Dedifferentiated amniotic fluid mesenchymal stem cell (primary cell): Measurements from ENCODE around the gene MROH7.

Experiments used
- DNase-seq: peaks from one replicate; pipeline ENCODE4 v3.0.0-alpha.2; 2016; ENCODE audit errors: extremely low spot score

Gene MROH7

DNA sequence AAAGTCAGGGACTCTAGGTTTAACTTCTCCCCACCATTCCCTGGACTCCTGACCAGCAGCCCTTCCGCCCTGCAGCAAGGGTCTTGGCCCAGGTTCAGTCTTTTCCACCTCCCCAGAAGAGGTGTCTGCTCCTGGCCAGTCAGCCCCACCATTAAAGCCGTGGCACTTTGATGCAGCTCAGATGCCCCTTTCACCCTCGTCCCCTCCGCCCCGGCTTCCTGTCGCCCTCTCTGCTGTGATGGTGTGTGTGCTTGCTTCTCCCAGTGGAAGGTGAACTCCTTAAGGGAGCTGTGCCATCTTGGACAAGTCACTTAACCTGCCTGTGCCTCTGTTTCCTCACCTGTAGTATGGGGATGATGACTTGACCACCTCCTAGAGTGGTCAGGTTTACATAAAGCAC, 56.3 kb downstream of the MROH7 start:
- no peak for DNase-seq

DNA sequence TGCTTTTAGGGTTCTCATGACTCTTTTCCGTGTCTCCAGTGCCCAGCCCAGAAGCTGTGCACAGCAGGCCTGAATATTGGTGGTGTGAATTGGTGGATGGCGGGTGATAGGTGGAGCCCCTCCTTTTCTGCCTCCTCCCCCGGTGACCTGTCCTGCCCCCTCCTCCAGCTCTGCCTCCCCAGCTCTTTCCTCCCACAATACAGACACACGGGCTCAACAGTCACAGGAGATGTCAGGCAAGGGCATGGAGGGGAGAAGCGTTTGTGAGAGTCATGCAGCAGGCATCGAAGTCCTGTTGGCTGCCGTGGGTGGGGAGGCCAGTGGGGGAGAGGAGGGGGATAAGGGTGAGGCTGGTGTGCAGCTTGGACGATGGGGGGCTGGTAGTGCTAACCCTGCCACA, 56.8 kb downstream of the MROH7 start:
- no peak for DNase-seq

DNA sequence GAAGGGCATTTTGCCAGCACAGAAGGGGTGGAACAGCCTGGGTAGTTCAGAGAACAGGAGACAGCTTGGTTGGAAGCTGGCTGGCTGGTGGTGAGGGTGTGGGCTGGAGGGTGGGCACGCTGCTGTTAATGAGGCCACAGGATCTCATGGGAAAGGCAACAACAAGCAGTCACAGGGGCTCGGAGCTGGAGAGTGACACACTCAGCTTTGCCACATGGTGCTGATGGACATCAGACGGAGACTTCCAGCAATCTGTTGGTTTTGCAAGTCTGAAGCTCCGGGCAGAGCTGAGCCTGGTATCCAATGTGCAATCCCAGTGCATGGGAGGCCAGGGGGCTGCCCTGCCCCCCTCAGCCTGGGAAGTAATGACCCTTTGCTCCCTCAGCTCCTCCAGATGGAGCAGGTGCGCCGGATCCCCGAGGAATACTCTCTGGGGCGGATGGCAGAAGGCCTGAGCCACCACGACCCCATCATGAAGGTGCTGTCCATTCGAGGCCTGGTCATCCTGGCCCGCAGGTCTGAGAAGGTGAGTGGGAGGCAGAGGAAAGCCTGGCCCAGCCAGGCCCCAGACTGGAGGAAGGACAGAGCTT, 58.4 kb downstream of the MROH7 start:
- DNase-seq = no peak

DNA sequence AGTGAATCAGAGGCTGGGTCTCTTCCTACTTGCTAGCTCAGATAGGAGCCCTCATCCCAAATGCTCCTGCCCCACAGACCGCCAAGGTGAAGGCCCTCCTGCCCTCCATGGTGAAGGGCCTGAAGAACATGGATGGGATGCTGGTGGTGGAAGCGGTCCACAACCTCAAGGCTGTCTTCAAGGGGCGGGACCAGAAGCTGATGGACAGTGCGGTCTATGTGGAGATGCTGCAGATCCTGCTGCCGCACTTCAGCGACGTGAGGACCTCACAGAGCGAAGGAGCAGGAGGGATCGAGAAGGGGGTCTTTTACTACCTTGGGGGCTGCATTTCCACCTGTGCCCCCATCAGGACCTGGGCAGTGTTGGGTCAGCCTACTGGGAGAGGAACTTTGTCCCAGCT, 59.5 kb downstream of the MROH7 start:
- DNase-seq = no peak

DNA sequence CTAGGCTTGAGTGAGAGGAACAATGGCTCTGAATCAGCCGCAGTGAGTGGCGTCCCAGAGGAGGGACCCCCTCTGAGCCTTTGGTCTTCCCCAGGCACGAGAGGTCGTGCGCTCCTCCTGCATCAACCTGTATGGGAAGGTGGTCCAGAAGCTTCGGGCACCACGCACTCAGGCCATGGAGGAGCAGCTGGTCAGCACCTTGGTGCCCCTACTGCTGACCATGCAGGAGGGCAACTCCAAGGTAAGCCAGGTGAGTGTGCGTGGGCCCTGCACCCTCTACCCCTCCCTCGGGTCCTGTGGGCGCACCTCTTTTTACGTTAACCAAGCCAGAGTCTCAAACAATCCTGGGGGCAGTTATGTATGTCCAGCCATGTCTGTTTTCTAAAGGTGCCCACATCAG, 60.4 kb downstream of the MROH7 start:
- DNase-seq = no peak

DNA sequence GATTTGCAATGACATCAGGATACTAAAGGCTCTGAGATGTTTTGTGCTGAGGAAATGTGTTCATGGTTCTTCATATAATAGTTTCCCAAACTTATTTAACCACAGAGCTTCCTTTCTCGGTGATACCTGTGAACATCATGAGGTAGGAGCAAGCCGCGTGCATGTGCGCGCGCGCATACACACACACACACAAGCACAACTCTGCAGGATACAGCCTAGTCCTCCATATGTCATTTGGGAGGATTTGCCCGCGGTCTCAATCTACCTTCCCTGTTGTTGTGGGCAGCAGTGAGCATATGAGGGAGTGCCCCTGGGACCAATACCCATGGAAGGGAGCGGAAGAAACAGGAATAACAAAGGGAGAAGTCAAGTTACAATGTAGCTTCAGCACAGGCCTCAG, 61.9 kb downstream of the MROH7 start:
- no peak for DNase-seq

DNA sequence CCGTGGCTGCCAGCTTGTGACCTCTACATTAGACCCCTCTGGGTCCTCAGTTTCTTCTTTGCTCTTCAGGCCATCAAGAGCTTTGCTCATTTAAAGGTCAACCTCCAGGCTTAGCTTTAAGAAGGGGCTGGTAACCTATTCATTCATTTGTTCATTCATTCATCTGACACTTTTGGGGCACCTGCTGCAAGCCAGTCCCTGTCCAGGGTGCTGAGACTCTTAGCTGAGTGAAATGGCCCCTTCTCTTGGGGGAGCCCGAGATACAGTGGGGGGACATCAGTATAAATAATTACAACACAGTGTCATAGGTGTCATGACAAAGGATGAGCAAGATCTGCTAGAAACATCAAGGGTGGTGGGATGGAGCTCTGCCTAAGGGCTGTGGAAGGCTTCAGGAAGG, 63.6 kb downstream of the MROH7 start:
- DNase-seq = no peak

DNA sequence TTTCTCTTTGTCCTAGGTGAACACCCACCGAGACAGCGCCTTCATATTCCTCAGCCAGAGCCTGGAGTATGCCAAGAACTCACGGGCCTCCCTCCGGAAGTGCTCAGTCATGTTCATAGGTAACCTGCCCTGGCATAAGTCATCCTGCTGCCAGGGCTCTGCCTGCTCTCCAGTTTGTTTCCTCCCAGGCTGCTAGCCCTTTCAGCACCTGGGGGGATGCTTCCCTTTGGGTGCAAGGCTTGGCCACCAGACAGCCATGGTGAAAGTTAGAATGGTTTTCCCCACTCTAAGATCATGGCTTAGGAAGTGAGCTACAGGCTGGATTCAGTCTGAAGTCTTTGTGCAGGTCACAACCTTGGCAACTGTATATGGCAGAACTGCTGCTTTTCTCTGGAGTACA, 64.8 kb downstream of the MROH7 start:
- DNase-seq = no peak

DNA sequence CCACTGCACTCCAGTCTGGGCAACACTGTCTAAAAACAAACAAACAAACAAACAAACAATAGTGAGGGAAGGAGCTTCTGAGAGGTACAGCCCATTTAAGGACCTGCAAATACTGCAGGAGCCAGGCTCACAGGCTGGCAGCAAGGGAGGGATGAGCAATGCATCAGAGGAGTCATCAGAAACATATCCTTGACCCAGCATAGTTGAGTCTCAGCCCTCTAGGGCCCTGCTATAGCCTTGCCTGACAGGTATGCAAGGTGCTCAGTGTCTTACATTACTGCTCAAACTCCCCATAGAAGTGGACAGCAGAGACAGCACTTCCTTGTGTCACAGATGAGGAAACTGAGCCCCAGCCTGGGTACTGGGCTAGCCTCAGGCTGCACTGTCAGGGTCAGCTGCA, 66.8 kb downstream of the MROH7 start:
- no peak for DNase-seq

DNA sequence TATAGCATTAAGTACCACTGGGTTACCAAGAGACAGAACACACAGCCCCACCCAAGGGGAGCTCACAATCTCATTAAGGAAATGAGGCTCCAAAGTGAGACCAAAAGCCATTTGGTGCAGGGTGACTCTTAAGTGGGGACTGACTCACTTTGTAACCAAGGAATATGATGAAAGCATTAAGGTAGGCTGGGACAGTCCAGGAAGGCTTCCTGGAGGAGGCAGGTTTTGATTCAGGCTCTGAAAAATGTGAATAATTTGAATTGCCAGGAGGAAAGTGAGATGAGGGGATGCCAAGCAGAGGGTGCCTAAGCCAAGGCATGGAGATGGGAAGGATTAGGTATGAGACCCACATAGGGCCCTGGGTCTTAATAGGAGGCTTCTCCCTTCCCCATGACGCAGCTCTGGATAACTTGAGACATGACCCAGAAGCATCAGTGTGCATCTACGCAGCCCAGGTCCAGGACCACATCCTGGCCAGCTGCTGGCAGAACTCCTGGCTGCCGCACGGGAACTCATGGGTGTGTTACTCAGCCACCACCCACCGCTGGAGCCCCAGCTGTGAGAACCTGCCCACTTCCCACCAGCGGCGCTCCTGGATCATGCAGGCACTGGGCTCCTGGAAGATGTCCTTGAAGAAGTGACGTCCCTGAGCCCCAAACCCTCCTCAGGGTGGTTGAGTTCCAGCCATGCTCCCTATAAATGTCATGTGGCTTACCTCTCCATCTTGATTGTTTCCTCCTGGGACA, 68.1 kb downstream of the MROH7 start:
- DNase-seq = no peak

DNA sequence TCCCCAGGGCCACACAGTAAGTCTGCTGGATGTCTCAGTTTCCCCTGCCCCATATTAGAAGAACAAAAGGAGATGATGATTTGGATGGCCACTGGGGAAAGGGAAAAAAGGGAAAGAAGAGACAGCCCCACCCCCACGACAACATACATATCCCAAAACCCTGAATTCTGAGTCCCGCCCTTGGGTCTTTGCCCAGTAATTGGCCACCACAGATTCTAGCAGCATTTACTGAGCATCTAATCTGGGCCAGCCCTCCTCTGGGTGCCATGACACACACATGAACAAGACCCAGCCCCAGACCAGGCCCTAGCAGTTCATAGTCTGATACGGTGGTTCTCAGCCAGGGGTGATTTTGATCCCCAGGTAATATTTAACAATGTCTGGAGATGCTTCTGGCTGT, 68.8 kb downstream of the MROH7 start:
- no peak for DNase-seq

DNA sequence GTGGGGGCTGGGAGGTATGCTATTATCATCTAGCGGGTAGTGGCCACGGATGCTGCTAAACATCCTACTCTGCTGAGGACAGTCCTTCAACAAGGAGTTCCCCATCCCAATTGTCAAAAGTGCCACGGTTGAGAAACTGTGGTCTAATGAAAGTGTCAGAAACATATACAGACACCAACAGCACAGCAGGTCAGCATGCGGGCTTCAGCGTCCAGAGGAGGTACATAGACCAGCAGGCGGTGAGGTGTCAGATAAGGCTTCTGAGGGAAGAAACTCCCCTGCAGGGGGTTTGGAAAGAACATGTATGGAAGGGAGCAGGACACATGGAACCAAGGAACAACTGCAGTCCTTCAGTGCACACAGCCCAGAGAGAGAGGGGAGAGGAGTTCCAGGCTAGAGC, 69.3 kb downstream of the MROH7 start:
- no peak for DNase-seq

DNA sequence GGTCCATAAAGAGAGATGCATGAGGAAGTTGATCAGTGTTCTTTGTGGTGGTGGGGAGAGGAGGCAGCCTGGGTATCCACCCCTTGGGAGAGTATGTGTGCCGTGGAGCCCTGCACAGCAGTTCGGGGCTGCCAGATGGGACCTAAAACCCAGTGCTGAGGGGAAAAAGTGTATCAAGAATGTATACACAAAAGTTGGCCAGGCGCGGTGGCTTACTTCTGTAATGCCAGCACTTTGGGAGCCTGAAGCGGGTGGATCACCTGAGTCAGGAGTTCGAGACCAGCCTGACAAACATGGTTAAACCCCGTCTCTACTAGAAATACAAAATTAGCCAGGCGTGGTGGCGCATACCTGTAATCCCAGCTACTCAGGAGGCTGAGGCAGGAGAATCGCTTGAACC, 70.0 kb downstream of the MROH7 start:
- no peak for DNase-seq

DNA sequence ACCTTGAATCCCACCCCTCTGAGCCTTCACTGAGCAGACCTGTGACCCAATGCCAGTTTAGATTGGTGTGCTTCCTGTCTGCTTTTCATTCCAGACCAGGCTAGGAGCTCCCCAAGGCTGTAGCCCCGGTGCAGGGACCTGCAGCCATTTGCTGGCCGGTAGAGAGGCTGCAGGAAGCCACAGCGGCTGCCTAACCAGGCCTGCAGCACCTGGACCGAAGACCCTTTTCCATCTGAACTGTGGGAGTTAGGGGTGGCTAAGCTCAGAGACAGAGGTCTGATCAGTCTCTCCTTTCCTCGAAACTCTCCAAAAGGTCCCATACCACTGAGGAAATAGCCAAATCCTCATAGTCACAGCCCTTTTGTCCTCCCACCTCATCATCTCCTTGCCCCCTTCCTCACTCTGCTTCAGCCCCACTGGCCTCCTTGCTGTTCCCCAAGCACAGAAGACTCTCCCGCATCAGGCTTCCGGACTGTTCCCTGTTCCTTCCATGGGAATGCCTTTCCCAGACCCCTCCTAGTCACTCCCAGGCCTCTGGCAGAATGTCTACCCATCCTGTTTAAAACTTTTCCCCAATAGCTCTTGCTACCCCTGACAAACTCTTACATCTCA, 73.4 kb downstream of the MROH7 start:
- DNase-seq = no peak

DNA sequence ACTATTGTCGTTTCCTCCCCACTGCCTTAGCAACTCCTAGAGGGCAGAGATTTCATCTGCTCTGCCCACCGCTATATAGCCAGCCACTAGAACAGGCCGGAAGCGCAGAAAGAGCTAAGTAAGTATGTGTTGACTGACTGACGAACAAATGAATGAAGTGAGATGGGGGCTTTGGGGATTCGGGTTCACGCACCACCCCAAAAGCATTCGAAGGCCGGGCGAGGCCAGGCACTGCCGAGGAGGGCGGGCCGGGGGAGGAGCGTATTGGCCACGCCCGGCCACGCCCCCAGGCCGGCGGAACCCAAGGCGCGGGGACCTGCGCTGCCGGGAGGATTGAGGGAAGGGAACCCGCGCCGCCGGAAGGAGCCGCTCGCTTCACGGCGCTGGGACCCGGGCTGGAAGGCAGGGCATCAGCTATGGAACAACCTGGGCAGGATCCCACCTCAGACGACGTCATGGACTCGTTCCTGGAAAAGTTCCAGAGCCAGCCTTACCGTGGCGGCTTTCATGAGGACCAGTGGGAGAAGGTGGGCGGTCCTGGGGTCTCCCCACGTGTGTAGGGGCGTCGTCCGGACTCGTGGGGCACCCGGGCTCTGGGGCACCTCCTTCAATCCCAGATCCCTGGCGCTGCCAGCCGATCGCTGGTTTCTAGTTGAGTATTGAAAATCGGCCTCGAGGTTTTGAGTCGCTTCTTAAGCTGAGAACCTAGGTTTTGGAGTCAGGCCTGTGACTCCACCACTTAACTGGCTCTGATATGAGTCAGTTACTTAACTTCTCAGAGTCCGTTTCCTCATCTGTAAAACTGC, 74.1 kb downstream of the MROH7 start, which contains the start of gene TTC4:
TTC4 (plus strand) TSS at position 369 of the 806 bp plus-strand sequence; CDS start at position 417, 48 bp downstream.
- DNase-seq = peak; percentile 72

DNA sequence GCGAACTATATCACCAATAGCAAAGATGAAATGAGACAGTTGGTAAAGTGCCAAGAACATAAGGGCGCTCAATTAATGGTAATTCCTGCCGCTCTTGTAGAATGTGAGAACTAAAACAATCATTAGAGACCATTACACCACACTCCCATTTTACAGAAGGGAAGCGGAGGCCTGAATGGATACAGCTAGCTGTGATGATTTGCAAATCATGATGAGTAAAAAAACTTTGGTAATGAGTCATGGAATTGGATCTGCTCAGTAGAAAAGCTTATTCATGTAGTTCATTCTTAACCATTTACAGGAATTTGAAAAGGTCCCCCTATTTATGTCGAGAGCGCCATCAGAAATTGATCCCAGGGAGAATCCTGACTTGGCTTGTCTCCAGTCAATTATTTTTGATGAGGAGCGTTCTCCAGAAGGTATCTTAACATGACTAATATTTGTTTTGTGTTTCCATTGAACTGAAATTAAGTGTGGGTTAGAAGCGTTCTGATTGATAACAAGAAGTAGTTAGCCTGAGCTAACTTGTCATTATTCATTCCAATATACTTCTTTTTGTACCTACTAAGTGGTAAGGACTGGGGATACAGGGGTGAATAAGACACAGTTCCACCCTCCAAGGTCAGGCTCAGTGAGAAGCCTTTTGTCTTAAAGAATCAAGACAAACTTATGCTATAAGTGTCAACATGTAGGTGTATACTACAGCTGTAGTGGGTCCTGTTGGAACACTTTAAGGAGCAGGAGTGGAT, 74.9 kb downstream of the MROH7 start:
- peak; percentile 46 for DNase-seq

DNA sequence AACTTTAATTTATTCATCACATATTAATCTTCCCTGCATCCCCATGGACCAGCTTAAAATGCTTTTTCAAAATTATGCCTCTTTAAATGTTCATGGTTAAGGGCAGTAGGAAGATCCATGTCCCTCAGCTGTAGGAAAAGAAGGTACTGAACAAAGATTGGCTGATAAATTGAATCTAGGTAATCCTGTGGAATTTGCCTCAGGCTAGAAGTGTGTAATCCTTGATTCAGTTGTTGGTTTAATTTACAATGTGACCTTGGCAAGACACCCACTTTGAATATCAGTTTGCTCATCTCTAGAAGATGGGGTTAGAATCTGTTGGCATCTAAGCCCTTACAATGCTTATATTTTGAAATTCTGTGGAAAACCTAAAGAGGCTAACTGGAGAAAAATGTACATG, 80.1 kb downstream of the MROH7 start:
- no peak for DNase-seq

DNA sequence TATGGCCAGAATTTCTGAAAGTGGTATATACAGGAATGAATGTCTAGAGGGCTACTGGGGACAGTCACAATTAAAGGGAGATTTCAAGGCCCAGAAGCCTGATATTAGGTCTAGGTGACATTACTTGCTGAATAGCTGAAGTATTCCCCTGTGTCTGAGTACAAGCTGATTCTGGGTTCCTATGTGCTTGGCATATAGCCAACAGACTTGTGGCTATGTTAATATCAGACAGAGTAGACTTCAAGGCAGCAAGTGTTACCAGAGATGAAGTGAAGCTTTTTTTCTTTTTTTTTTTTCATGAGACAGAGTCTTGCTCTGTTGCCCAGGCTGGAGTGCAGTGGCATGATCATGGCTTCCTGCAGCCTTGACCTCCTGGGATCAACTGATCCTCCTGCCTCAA, 82.4 kb downstream of the MROH7 start:
- no peak for DNase-seq

DNA sequence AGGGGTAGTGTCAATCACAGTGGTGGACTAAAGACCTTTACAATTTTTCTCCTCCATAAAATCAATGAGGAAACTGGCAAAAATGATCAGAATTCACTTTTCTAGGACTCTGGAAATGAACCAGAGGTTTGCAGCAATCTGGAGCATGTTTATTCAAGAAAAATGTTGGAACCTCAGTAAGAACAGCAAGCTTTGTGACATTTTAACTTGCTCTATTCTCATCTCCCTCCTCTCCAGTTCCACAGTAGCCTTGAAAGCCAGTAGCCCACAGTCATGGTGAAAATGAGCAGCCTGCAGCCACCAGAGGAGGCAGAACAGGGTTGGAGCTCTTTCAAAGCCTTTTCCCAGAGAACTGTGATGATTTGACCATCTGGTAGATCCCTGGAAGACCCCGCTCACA, 83.2 kb downstream of the MROH7 start:
- DNase-seq = no peak

DNA sequence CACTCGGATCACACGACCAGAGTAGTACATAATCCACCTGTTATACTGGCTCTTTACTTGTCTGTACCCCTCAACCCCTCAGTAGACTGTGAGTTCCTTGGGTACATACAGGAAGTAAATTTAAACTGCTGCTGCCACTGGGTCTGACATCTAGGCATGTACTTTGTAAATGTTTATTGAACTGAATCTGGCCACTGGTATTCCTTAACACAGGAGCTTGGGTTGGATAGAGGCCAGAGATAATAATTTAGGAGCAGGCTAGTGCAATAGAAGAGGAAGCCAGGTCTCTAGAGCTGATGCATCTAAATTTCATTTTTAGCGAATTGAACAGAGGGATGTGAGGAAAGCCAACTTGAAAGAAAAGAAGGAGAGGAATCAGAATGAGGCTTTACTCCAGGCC, 86.4 kb downstream of the MROH7 start:
- no peak for DNase-seq

DNA sequence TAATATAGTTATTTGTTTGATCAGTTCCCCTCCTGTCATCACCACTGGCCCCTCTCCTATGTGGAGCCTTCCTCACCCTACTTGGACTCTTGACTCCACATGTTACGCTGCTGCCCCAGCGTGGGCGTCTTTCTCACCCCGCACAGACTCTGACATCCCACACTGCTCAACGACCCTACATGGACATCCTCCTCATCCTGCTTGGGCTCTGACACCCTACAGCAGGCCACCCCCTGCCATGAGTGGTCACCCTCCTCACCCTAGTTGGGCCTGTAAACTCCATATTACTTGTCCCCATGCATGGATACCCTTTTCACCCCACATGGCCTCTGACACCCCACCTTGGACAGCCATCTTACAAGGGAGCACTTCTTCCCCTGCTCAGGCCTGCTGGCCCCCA, 95.1 kb downstream of the MROH7 start:
- DNase-seq = no peak

DNA sequence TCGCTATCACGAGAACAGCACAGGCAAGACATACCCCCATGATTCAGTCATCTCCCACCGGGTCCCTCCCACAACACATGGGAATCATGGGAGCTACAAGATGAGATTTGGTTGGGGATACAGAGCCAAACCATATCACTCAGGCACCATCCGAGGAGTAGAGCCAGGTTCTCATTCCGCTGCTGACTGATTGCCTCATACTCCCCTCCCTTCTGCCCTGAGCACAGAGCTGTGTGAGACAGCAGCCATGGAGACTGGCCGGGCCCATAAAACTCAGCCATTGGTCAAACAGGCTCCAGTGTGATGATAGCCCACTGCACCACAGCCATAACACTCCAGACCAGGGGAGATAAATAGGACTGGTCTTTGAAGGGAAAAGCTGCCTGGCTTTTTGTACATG, 96.7 kb downstream of the MROH7 start:
- no peak for DNase-seq
